ENCODE measurements around the gene TIAM2. TPM values are rescaled to one million over a fixed set of nuclear protein-coding genes. Genes with fewer than 3 reads are reported as not detected.

The TIAM2 gene
- total and polyA plus RNA-seq, 9 donors = 9.1 to 15.6 (median 10.3) TPM

DNA sequence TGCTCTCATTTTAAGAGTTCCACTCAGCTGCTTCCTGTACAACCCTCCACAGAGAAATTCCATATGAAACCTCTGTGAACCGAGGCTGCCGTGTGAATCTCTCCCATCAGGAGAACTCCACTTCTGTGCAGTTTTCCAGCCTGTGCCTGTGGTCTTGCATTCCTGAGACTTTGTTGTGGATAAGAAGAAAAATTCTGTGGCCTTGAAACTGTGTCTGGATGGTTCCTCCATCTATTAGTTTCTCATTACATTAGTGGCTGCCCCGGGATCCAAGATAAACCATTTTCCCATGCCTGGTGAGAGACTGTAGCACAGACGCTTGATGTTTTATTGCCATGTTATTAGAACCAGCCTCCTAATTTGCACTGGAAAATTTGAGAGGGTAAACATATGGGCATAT lies 40.8 kb upstream of the TIAM2 start:
- TF ChIP-seq EP300 (IDR thresholded peaks at IDR 0.05) = no peak
- no peak for TF ChIP-seq POLR2A (IDR thresholded peaks at IDR 0.05)
- TF ChIP-seq, protein P1, sequence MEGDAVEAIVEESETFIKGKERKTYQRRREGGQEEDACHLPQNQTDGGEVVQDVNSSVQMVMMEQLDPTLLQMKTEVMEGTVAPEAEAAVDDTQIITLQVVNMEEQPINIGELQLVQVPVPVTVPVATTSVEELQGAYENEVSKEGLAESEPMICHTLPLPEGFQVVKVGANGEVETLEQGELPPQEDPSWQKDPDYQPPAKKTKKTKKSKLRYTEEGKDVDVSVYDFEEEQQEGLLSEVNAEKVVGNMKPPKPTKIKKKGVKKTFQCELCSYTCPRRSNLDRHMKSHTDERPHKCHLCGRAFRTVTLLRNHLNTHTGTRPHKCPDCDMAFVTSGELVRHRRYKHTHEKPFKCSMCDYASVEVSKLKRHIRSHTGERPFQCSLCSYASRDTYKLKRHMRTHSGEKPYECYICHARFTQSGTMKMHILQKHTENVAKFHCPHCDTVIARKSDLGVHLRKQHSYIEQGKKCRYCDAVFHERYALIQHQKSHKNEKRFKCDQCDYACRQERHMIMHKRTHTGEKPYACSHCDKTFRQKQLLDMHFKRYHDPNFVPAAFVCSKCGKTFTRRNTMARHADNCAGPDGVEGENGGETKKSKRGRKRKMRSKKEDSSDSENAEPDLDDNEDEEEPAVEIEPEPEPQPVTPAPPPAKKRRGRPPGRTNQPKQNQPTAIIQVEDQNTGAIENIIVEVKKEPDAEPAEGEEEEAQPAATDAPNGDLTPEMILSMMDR (IDR thresholded peaks at IDR 0.05) = no peak
- H3K36me3 ChIP-seq = no peaks in the 10 kb centered on the region
- H3K27me3 ChIP-seq = no peaks in the 10 kb centered on the region
- no peak for DNase-seq
- intact Hi-C loops (cut with DNase I) = no loop called here
- WGBS, 3 donors = 8 to 43% (median 20%) methylated on average over 4 of the region's 4 CpGs
- H3K9me3 ChIP-seq = no peaks in the 10 kb centered on the region
- no peaks in the 10 kb centered on the region for H3K4me1 ChIP-seq (ENCODE audit: insufficient read depth)
- H3K27ac ChIP-seq = no peak overlapping the region
- no peak overlapping the region for H3K4me3 ChIP-seq

DNA sequence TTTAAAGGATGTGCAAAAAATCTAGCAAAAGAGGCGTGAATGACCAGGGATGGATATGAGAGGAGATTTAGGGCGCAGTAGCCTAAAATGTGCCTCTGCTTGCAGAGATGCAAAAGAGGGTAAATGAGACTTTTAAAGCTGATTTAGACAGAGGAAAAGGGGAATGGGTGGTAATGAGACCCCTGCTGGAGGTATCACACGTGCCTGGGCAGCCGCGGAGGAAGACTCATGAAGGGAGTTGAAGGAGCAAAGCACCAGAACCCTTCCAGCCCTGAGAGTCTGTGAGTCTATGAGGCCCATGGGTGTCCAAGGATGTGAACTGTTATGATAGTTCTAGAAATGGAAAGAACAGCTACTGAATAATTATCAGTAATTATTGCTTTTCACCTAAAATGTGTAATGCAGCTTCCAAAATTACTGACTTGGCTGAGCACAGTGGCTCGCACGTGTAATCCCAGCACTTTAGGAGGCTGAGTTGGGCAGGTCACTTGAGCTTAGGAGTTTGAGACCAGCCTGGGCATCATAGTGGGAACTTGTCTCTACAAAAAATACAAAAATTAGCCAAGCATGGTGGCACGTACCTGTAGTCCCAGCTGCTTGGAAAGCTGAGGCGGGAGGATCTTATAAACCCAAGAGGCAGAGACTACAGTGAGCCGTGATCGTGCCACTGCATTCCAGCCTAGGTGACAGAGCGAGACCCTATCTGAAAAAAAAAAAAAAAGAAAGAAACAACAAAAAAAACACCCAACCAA lies 38.2 kb upstream of the TIAM2 start:
- Histone ChIP-seq H3K4me1 (ENCODE audit: insufficient read depth) (no peaks in the 10 kb centered on the region), H3K9me3 (no peaks in the 10 kb centered on the region), H3K27me3 (no peaks in the 10 kb centered on the region), H3K4me3 (no peak overlapping the region), H3K27ac (no peak overlapping the region), H3K36me3 (no peaks in the 10 kb centered on the region)
- intact Hi-C loops (cut with DNase I) = no loop called here
- DNase-seq = no peak
- TF ChIP-seq POLR2A (IDR thresholded peaks at IDR 0.05) (no peak), EP300 (IDR thresholded peaks at IDR 0.05) (no peak)
- TF ChIP-seq, protein P1 (IDR thresholded peaks at IDR 0.05) = no peak
- 93 to 96% (median 93%) methylated on average over 12 of the region's 12 CpGs for WGBS, 3 donors

DNA sequence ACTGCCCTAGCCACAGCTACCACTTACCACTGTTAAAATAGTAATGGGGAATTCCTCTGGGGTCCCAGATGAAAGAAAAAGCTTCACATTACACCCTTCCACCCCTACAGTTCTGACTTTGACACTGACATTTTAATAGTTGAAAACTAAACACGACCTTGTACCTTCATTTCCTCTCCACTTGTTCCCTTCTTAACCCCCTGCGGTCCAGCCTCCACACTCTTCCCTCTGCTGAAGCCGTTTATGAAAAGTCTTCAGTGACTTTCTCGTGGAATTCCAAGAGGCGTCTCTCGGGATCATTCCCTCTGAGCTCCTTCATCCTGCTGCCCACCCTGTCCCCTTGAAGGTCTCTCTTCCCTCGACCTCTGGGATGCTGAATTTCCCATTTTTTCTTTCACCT lies 36.6 kb upstream of the TIAM2 start:
- Histone ChIP-seq H3K9me3 (no peaks in the 10 kb centered on the region), H3K36me3 (no peaks in the 10 kb centered on the region), H3K4me1 (ENCODE audit: insufficient read depth) (no peaks in the 10 kb centered on the region), H3K27ac (no peak overlapping the region), H3K4me3 (no peak overlapping the region), H3K27me3 (no peaks in the 10 kb centered on the region)
- 78 to 80% (median 80%) methylated on average over 7 of the region's 7 CpGs for WGBS, 3 donors
- intact Hi-C loops (cut with DNase I) = no loop called here
- no peak for DNase-seq
- no peak for TF ChIP-seq EP300 (IDR thresholded peaks at IDR 0.05)
- TF ChIP-seq POLR2A (IDR thresholded peaks at IDR 0.05) = no peak
- TF ChIP-seq, protein P1 (IDR thresholded peaks at IDR 0.05) = no peak

DNA sequence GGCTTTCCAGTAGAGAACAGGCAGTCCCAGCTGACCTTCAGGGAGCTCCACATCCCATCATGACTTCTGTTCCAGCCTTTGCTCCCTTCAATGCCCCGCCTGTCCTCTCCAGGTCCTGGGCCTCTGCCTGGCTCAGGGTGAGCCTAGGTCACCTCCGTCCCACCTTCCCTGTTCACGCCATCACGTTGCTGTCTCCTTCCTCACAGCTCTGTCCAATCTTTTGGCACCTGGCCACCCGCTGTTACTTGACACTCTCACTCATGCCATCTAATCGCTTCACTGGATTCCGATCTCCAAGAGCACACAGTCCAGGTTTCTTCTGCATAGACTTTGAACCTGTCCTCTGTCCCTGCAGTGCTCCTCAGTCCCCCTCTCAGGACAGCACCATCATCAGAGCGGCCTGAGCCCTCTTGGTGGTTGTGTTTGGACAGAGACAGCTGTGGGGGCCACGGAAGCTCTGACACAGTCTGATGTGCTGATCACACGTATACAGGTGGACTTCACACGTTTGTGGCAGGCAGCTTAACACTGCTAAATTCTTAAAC lies 34.7 kb upstream of the TIAM2 start:
- Histone ChIP-seq H3K4me3 (no peak overlapping the region), H3K36me3 (no peaks in the 10 kb centered on the region), H3K4me1 (ENCODE audit: insufficient read depth) (no peaks in the 10 kb centered on the region), H3K27me3 (no peaks in the 10 kb centered on the region), H3K9me3 (no peaks in the 10 kb centered on the region), H3K27ac (no peak overlapping the region)
- WGBS, 3 donors = 88 to 91% (median 90%) methylated on average over 11 of the region's 11 CpGs
- no peak for TF ChIP-seq EP300 (IDR thresholded peaks at IDR 0.05)
- TF ChIP-seq, protein P1 (IDR thresholded peaks at IDR 0.05) = no peak
- no peak for TF ChIP-seq POLR2A (IDR thresholded peaks at IDR 0.05)
- intact Hi-C loops (cut with DNase I) = no loop called here
- no peak for DNase-seq

Measured in ovary (tissue), 9 donors.